Natural killer cell (primary cell): ENCODE data around the gene PDE4D. TPM values are rescaled to one million over a fixed set of nuclear protein-coding genes. Genes with fewer than 3 reads are reported as not detected.

Experiments
- ATAC-seq, 3 donors: fragments of 150-1000 bp in 2 of 3; fragments of 200-7000 bp in 1 of 3; cut with Tn5 transposase; 1 replicate in 1 of 3; 2 replicates in 2 of 3; pipeline ENCODE4 v1.10.0; 2021; ENCODE audit warnings: mild to moderate bottlenecking in 2 of 3, moderate library complexity in 2 of 3
- DNase-seq, 2 donors: peaks; one replicate each; pipeline versions ENCODE4 v3.0.0 to v3.0.0-alpha.2; 2013 to 2021; ENCODE audit warnings: mixed read lengths in 1 of 2
- H3K27ac ChIP-seq: one replicate; pipeline ENCODE4 v1.5.1; 2013; ENCODE audit warnings: mild to moderate bottlenecking, low read length
- H3K27me3 ChIP-seq: one replicate; pipeline ENCODE4 v1.6.1; 2013; ENCODE audit warnings: low read length; ENCODE audit not compliant: control insufficient read depth, insufficient read depth
- H3K36me3 ChIP-seq: one replicate; pipeline ENCODE4 v1.6.1; 2013; ENCODE audit warnings: low read length; ENCODE audit not compliant: control insufficient read depth, insufficient read depth
- H3K4me1 ChIP-seq: one replicate; pipeline ENCODE4 v1.6.1; 2013; ENCODE audit warnings: low read length; ENCODE audit not compliant: control insufficient read depth, insufficient read depth
- H3K4me3 ChIP-seq: one replicate; pipeline ENCODE4 v1.5.1; 2013; ENCODE audit warnings: low read length
- H3K9me3 ChIP-seq: one replicate; pipeline ENCODE4 v1.6.1; 2013; ENCODE audit warnings: low read length; ENCODE audit not compliant: control insufficient read depth, insufficient read depth
- H3K27ac Mint-ChIP-seq, 2 donors: one replicate each; pipeline ENCODE4 v1.8.0; 2022; ENCODE audit warnings: mild to moderate bottlenecking in 2 of 2, mixed read lengths in 2 of 2, moderate library complexity in 1 of 2
- H3K27me3 Mint-ChIP-seq, 2 donors: one replicate each; pipeline ENCODE4 v1.8.0; 2022; ENCODE audit warnings: low read depth in 2 of 2, mixed read lengths in 2 of 2
- H3K36me3 Mint-ChIP-seq: one replicate; pipeline ENCODE4 v1.8.0; 2022; ENCODE audit warnings: mixed read lengths
- H3K4me1 Mint-ChIP-seq, 2 donors: one replicate each; pipeline ENCODE4 v1.8.0; 2022; ENCODE audit warnings: mixed read lengths in 2 of 2
- H3K4me3 Mint-ChIP-seq: one replicate; pipeline ENCODE4 v1.8.0; 2022; ENCODE audit warnings: mild to moderate bottlenecking, moderate library complexity, mixed read lengths
- H3K9me3 Mint-ChIP-seq, 2 donors: one replicate each; pipeline ENCODE4 v1.8.0; 2022; ENCODE audit warnings: mixed read lengths in 2 of 2
- CTCF ChIP-seq: fragments of 200-600 bp; IDR thresholded peaks from one replicate; pipeline ENCODE4 v1.8.0; 2022; ENCODE audit warnings: antibody characterized with exemption
- WGBS: methylation state at CpG from one replicate; pipeline ENCODE4 v1.1.7; 2013; ENCODE audit warnings: missing lambda C conversion rate; ENCODE audit not compliant: insufficient coverage; 5-methylcytosine and 5-hydroxymethylcytosine counted together
- intact Hi-C: fragments of 100-400 bp; cut with micrococcal nuclease; formaldehyde crosslinking; loops from one replicate; pipeline ENCODE4 v1.14.2; 2022
- total RNA-seq, 4 donors: library from RNA; stranded (reverse); fragments of 120-200 nt in 1 of 4; gene quantifications; one replicate each; pipeline versions ENCODE4 v1.2.3 to v1.2.4, GENCODE V29; 2013 to 2022

PDE4D gene
- total RNA-seq, 3 donors from 2014 or later (not counting 1 experiment from before 2014, with no cell fraction given): 109 to 170 (median 116) TPM

- no peak for ATAC-seq
- Mint-ChIP-seq H3K4me1 (no peaks in the 10 kb centered on the region), H3K27ac (no peak overlapping the region), H3K4me3 (no peak overlapping the region), H3K27me3 (peaks cover 18 to 20% of the 10 kb centered on the region in 2 donors), H3K36me3 (no peaks in the 10 kb centered on the region), H3K9me3 (no peaks in the 10 kb centered on the region)
- Histone ChIP-seq H3K36me3 (no peaks in the 10 kb centered on the region), H3K4me3 (no peak overlapping the region), H3K4me1 (no peaks in the 10 kb centered on the region), H3K27me3 (no peaks in the 10 kb centered on the region), H3K27ac (no peak overlapping the region), H3K9me3 (no peaks in the 10 kb centered on the region)
- intact Hi-C loops: no loop called here
- no peak for DNase-seq
- no peak for TF ChIP-seq CTCF
- no CpG with 5 or more reads among the region's 1 CpG for WGBS
These were observed 396.3 kb downstream of the PDE4D start for GRCh38 chr5:59497207-59497606.

GRCh38 chr5:59496524-59497134, 396.9 kb downstream of the PDE4D start:
- intact Hi-C loops: no loop called here
- Histone ChIP-seq H3K27me3 (no peaks in the 10 kb centered on the region), H3K4me3 (no peak overlapping the region), H3K27ac (no peak overlapping the region), H3K9me3 (no peaks in the 10 kb centered on the region), H3K4me1 (no peaks in the 10 kb centered on the region), H3K36me3 (no peaks in the 10 kb centered on the region)
- WGBS: 91% methylated on average over 17 of the region's 17 CpGs
- no peak overlapping the region for H3K27ac Mint-ChIP-seq
- H3K27me3 Mint-ChIP-seq: peaks cover 15 to 20% of the 10 kb centered on the region in 2 donors
- no peaks in the 10 kb centered on the region for H3K4me1 Mint-ChIP-seq
- peak; percentile 12 for TF ChIP-seq CTCF
- H3K9me3 Mint-ChIP-seq: no peaks in the 10 kb centered on the region
- no peak overlapping the region for H3K4me3 Mint-ChIP-seq
- ATAC-seq (peak in 1 of 3 donors; percentile 45), DNase-seq (no peak)
- H3K36me3 Mint-ChIP-seq: no peaks in the 10 kb centered on the region

GRCh38 chr5:59491945-59492344, 401.6 kb downstream of the PDE4D start:
- H3K4me1 ChIP-seq: no peaks in the 10 kb centered on the region
- H3K36me3 ChIP-seq: no peaks in the 10 kb centered on the region
- H3K27ac Mint-ChIP-seq: no peak overlapping the region
- no peak overlapping the region for H3K27ac ChIP-seq
- intact Hi-C loops: no loop called here
- peaks cover 0 to 7% of the 10 kb centered on the region in 2 donors for H3K27me3 Mint-ChIP-seq
- H3K4me3 ChIP-seq: no peak overlapping the region
- no peaks in the 10 kb centered on the region for H3K27me3 ChIP-seq
- DNase-seq (no peak), ATAC-seq (no peak)
- no peaks in the 10 kb centered on the region for H3K9me3 ChIP-seq
- WGBS: 96% methylated on average over 1 of the region's 1 CpG
- no peaks in the 10 kb centered on the region for H3K36me3 Mint-ChIP-seq
- H3K4me1 Mint-ChIP-seq: no peaks in the 10 kb centered on the region
- no peaks in the 10 kb centered on the region for H3K9me3 Mint-ChIP-seq
- no peak for TF ChIP-seq CTCF
- H3K4me3 Mint-ChIP-seq: no peak overlapping the region

- TF ChIP-seq CTCF: no peak
- H3K4me1 Mint-ChIP-seq: no peaks in the 10 kb centered on the region
- H3K4me3 ChIP-seq: no peak overlapping the region
- H3K27me3 ChIP-seq: no peaks in the 10 kb centered on the region
- no peak for ATAC-seq
- no peak for DNase-seq
- H3K9me3 ChIP-seq: no peaks in the 10 kb centered on the region
- H3K4me1 ChIP-seq: no peaks in the 10 kb centered on the region
- peaks cover 0 to 6% of the 10 kb centered on the region in 2 donors for H3K27me3 Mint-ChIP-seq
- H3K36me3 ChIP-seq: no peaks in the 10 kb centered on the region
- H3K4me3 Mint-ChIP-seq: no peak overlapping the region
- no CpG with 5 or more reads among the region's 1 CpG for WGBS
- no peak overlapping the region for H3K27ac ChIP-seq
- intact Hi-C loops: no loop called here
- no peak overlapping the region for H3K27ac Mint-ChIP-seq
- no peaks in the 10 kb centered on the region for H3K9me3 Mint-ChIP-seq
- H3K36me3 Mint-ChIP-seq: no peaks in the 10 kb centered on the region
These were observed 404.0 kb downstream of the PDE4D start for GRCh38 chr5:59489551-59489950.
